ENCODE results near the gene WDFY1.

DNA sequence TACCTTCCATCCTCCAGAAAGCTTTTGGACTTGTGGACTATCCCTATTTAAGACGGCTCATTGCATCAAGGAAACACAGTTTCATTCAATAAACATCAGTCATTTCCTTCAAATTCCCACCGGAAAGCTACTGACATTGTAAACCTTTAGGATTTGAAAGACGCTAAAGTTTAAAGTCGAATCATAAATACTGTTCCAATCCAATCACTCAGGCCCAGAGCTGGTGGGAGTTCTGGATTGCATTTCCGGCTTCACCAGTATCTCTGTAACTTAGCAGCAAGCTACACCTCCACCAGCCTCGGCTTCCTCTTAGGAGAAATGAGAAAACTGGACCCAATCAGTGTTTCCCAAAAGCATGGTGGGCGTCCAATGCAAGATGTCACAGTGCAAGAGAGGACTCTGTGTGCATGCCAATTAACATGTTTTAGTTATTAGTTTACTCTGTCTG, 1.6 kb downstream of the WDFY1 start:
- TF ChIP-seq, protein P1, sequence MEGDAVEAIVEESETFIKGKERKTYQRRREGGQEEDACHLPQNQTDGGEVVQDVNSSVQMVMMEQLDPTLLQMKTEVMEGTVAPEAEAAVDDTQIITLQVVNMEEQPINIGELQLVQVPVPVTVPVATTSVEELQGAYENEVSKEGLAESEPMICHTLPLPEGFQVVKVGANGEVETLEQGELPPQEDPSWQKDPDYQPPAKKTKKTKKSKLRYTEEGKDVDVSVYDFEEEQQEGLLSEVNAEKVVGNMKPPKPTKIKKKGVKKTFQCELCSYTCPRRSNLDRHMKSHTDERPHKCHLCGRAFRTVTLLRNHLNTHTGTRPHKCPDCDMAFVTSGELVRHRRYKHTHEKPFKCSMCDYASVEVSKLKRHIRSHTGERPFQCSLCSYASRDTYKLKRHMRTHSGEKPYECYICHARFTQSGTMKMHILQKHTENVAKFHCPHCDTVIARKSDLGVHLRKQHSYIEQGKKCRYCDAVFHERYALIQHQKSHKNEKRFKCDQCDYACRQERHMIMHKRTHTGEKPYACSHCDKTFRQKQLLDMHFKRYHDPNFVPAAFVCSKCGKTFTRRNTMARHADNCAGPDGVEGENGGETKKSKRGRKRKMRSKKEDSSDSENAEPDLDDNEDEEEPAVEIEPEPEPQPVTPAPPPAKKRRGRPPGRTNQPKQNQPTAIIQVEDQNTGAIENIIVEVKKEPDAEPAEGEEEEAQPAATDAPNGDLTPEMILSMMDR (IDR thresholded peaks at IDR 0.05; ENCODE audit: low read length): no peak
- no peak for TF ChIP-seq EZH2 (IDR thresholded peaks at IDR 0.05; ENCODE audit: borderline replicate concordance, low read length)
